GM23338 (cell line): ENCODE data around the gene JAZF1. TPM values are rescaled to one million over a fixed set of nuclear protein-coding genes. Genes with fewer than 3 reads are reported as not detected.

Experiments used
- ATAC-seq: fragments of 200-7000 bp; cut with Tn5 transposase; 3 replicates; pipeline ENCODE4 v1.9.1; 2020
- DNase-seq: peaks from one replicate; pipeline ENCODE4 v3.0.0-alpha.2; 2015; ENCODE audit warnings: low spot score
- H2AFZ ChIP-seq: fragments of 200-600 bp; sonication (generic); 2 replicates; pipeline ENCODE4 v1.8.0; 2016; ENCODE audit warnings: antibody characterized with exemption, mild to moderate bottlenecking, moderate library complexity
- H3F3A ChIP-seq: fragments of 200-600 bp; sonication (generic); replicated peaks from 2 replicates; pipeline ENCODE4 v1.8.0; 2017; ENCODE audit warnings: antibody characterized with exemption, mixed run types, low read depth
- H3K27ac ChIP-seq: fragments of 200-600 bp; sonication (generic); 2 replicates; pipeline ENCODE4 v1.6.1; 2016; ENCODE audit warnings: low read depth
- H3K27me3 ChIP-seq: fragments of 200-600 bp; sonication (generic); 2 replicates; pipeline ENCODE4 v1.8.0; 2016; ENCODE audit warnings: mild to moderate bottlenecking, mixed run types, moderate library complexity; ENCODE audit not compliant: insufficient read depth
- H3K36me3 ChIP-seq: fragments of 200-600 bp; sonication (generic); 2 replicates; pipeline ENCODE4 v1.8.0; 2016; ENCODE audit warnings: mild to moderate bottlenecking; ENCODE audit not compliant: insufficient read depth
- H3K4me1 ChIP-seq: fragments of 200-600 bp; sonication (generic); 2 replicates; pipeline ENCODE4 v1.8.0; 2016; ENCODE audit warnings: mild to moderate bottlenecking, moderate library complexity; ENCODE audit not compliant: insufficient read depth
- H3K4me2 ChIP-seq: fragments of 200-600 bp; sonication (generic); 2 replicates; pipeline ENCODE4 v1.7.1; 2017; ENCODE audit warnings: mixed run types
- H3K4me3 ChIP-seq: fragments of 200-600 bp; sonication (generic); 2 replicates; pipeline ENCODE4 v1.6.1; 2016; ENCODE audit warnings: mixed run types
- H3K79me2 ChIP-seq: fragments of 200-600 bp; sonication (generic); replicated peaks from 2 replicates; pipeline ENCODE4 v1.8.0; 2017; ENCODE audit warnings: mild to moderate bottlenecking; ENCODE audit not compliant: insufficient read depth
- H3K9me2 ChIP-seq: fragments of 200-600 bp; sonication (generic); 2 replicates; pipeline ENCODE4 v1.8.0; 2017; ENCODE audit not compliant: insufficient read depth
- H4K20me1 ChIP-seq: fragments of 200-600 bp; sonication (generic); replicated peaks from 2 replicates; pipeline ENCODE4 v1.8.0; 2017; ENCODE audit warnings: mild to moderate bottlenecking; ENCODE audit not compliant: insufficient read depth
- H3K27ac Mint-ChIP-seq: 2 replicates; pipeline ENCODE4 v1.8.0; 2020; ENCODE audit warnings: inconsistent platforms, mild to moderate bottlenecking, moderate library complexity, mixed read lengths
- H3K27me3 Mint-ChIP-seq: 3 replicates; pipeline ENCODE4 v1.8.0; 2022; ENCODE audit warnings: low read depth, mild to moderate bottlenecking, moderate library complexity, mixed read lengths, inconsistent platforms; ENCODE audit not compliant: insufficient read depth, poor library complexity
- H3K36me3 Mint-ChIP-seq: 3 replicates; pipeline ENCODE4 v1.8.0; 2021; ENCODE audit warnings: low read depth, mild to moderate bottlenecking, inconsistent platforms, moderate library complexity, mixed read lengths
- H3K4me1 Mint-ChIP-seq: 3 replicates; pipeline ENCODE4 v1.8.0; 2020; ENCODE audit warnings: mild to moderate bottlenecking, inconsistent platforms, mixed read lengths
- H3K4me3 Mint-ChIP-seq: 3 replicates; pipeline ENCODE4 v1.8.0; 2021; ENCODE audit warnings: moderate library complexity, mild to moderate bottlenecking, inconsistent platforms, mixed read lengths
- H3K9me3 Mint-ChIP-seq: 3 replicates; pipeline ENCODE4 v1.8.0; 2020; ENCODE audit warnings: moderate library complexity, mild to moderate bottlenecking, inconsistent platforms, mixed read lengths
- CTCF ChIP-seq, 2 experiments: fragments of 200-600 bp in 1 of 2; sonication (generic) in 1 of 2; conservative IDR thresholded peaks; 2 replicates each; pipeline versions ENCODE4 v1.5.1 to v1.6.1; 2016 to 2017; ENCODE audit warnings: antibody characterized with exemption in 2 of 2, low read depth in 2 of 2, mild to moderate bottlenecking in 2 of 2, moderate library complexity in 1 of 2
- REST ChIP-seq: IDR thresholded peaks from one replicate; pipeline ENCODE4 v1.6.1; 2018; ENCODE audit warnings: antibody characterized with exemption; ENCODE audit not compliant: unreplicated experiment
- ZNF462 ChIP-seq: fragments of 250-450 bp; sonication (Bioruptor Pico); IDR thresholded peaks from 2 replicates; pipeline ENCODE4 v1.5.0; 2020; ENCODE audit warnings: mild to moderate bottlenecking, moderate library complexity
- polyA plus RNA-seq: library from polyadenylated mRNA; unstranded; fragments of >200 nt; fragmentation: Nextera tagmentation; extraction: Ambion mirVana; gene quantifications from 2 replicates; pipeline ENCODE4 v1.2.1, GENCODE V29; 2016
- total RNA-seq: library from RNA; depleted of rRNA; stranded (reverse); fragments of >200 nt; shearing (Covaris generic); gene quantifications from 2 replicates; pipeline ENCODE4 v1.2.3, GENCODE V29; 2014

Gene JAZF1
- total and polyA plus RNA-seq, 2 experiments from 2014 or later: 12.2 to 22.2 TPM

- TF ChIP-seq REST (no peak), ZNF462 (no peak)
Measured at GRCh38 chr7:27920281-27920946, 260.2 kb downstream of the JAZF1 start (continued).

- Mint-ChIP-seq H3K9me3 (0 out of 3 replicates have a peak, but pooled peaks cover 2% of the 10 kb centered on the region), H3K4me1 (peaks cover 30% of the 10 kb centered on the region), H3K27me3 (no peaks in the 10 kb centered on the region), H3K36me3 (peaks cover 6% of the 10 kb centered on the region; the same call in 1 of the 3 replicates), H3K27ac (no peak overlapping the region), H3K4me3 (no peak overlapping the region)
- Histone ChIP-seq H2AFZ (no peak overlapping the region), H3K4me1 (peaks cover 22% of the 10 kb centered on the region; the same call in 1 of the 2 replicates), H3F3A (no peaks in the 10 kb centered on the region), H3K36me3 (no peaks in the 10 kb centered on the region), H3K4me2 (no peak overlapping the region), H3K9me2 (0 out of 2 replicates have a peak, but pooled peaks cover 3% of the 10 kb centered on the region), H3K79me2 (no peaks in the 10 kb centered on the region; the same call in 1 of the 2 replicates), H3K27me3 (no peaks in the 10 kb centered on the region), H4K20me1 (no peaks in the 10 kb centered on the region), H3K4me3 (no peak overlapping the region), H3K27ac (no peak overlapping the region)
- no peak for DNase-seq
- TF ChIP-seq CTCF (conservative IDR thresholded peaks at IDR 0.05; ENCODE audit: low read depth in 2 of 2): no peak
- ATAC-seq: no peak
Measured at GRCh38 chr7:27918503-27918902, 262.1 kb downstream of the JAZF1 start.
